ENCODE results near the gene LANCL2. TPM values are rescaled to one million over a fixed set of nuclear protein-coding genes. Genes with fewer than 3 reads are reported as not detected.
"Not testable (repeated sequence)": the region's sequence is repeated elsewhere in the genome, so short reads cannot be mapped to it uniquely, and the experiment has no call there.

The LANCL2 gene
- total and polyA plus RNA-seq, 2 experiments from 2014 or later, result 11.7 to 13.8 TPM

GRCh38 chr7:55387062-55387965 is 22.2 kb downstream of the LANCL2 start:
- no peak for TF ChIP-seq EZH2 (IDR thresholded peaks at IDR 0.05; ENCODE audit: insufficient read depth, poor library complexity, severe bottlenecking)
- TF ChIP-seq EZH2phosphoT487 (IDR thresholded peaks at IDR 0.05; ENCODE audit: insufficient read depth, low read depth), result no peak
- H3K9me3 ChIP-seq (ENCODE audit: low read depth), result no peaks in the 10 kb centered on the region
- no peaks in the 10 kb centered on the region for H3K4me1 ChIP-seq (ENCODE audit: insufficient read depth)
- no peaks in the 10 kb centered on the region for H4K20me1 ChIP-seq (ENCODE audit: insufficient read depth)
- no peak overlapping the region for H3K27ac ChIP-seq
- 0 out of 2 replicates have a peak, but pooled peaks cover 10% of the 10 kb centered on the region for H3K79me2 ChIP-seq (ENCODE audit: insufficient read depth)
- no peak for DNase-seq
- H3K9me2 ChIP-seq (ENCODE audit: insufficient read depth), result no peaks in the 10 kb centered on the region
- no peaks in the 10 kb centered on the region for H3F3A ChIP-seq (ENCODE audit: insufficient read depth)
- no peaks in the 10 kb centered on the region for H3K27me3 ChIP-seq (replicated peaks; ENCODE audit: insufficient read depth)
- H3K4me2 ChIP-seq (ENCODE audit: unreplicated experiment), result no peak overlapping the region
- H3K9ac ChIP-seq, result no peak overlapping the region
- H3K4me3 ChIP-seq, result no peak overlapping the region
- in situ Hi-C loops (cut with MboI), result no loop called here
- no peaks in the 10 kb centered on the region for H3K36me3 ChIP-seq (ENCODE audit: low read depth)
- WGBS, 2 experiments (ENCODE audit: low coverage in 1 of 2, low lambda C conversion rate in 2 of 2, missing lambda C conversion rate in 2 of 2), result 88 to 89% methylated on average over 7 of the region's 7 CpGs
- H2AFZ ChIP-seq, result no peak overlapping the region

- H3K36me3 ChIP-seq (ENCODE audit: low read depth), result no peaks in the 10 kb centered on the region; the same call in 1 of the 2 replicates
- no peaks in the 10 kb centered on the region for H3F3A ChIP-seq (ENCODE audit: insufficient read depth)
- H3K27me3 ChIP-seq (replicated peaks; ENCODE audit: insufficient read depth), result no peaks in the 10 kb centered on the region
- WGBS, 2 experiments (ENCODE audit: low coverage in 1 of 2, low lambda C conversion rate in 2 of 2, missing lambda C conversion rate in 2 of 2), result 88 to 97% methylated on average over 9 to 10 of the region's 11 CpGs
- H4K20me1 ChIP-seq (ENCODE audit: insufficient read depth), result no peaks in the 10 kb centered on the region
- no peaks in the 10 kb centered on the region for H3K79me2 ChIP-seq (ENCODE audit: insufficient read depth)
- H3K4me2 ChIP-seq (ENCODE audit: unreplicated experiment), result no peak overlapping the region
- in situ Hi-C loops (cut with MboI), result no loop called here
- no peak overlapping the region for H2AFZ ChIP-seq
- 0 out of 2 replicates have a peak, but pooled peaks cover 5% of the 10 kb centered on the region for H3K4me1 ChIP-seq (ENCODE audit: insufficient read depth)
- H3K4me3 ChIP-seq, result no peak overlapping the region
- no peak for TF ChIP-seq EZH2 (IDR thresholded peaks at IDR 0.05; ENCODE audit: insufficient read depth, poor library complexity, severe bottlenecking)
- no peak for TF ChIP-seq EZH2phosphoT487 (IDR thresholded peaks at IDR 0.05; ENCODE audit: insufficient read depth, low read depth)
- no peak for DNase-seq
- no peak overlapping the region for H3K27ac ChIP-seq
- H3K9me3 ChIP-seq (ENCODE audit: low read depth), result no peaks in the 10 kb centered on the region
- no peak overlapping the region for H3K9ac ChIP-seq
- H3K9me2 ChIP-seq (ENCODE audit: insufficient read depth), result no peaks in the 10 kb centered on the region
These were observed 31.2 kb downstream of the LANCL2 start for GRCh38 chr7:55396233-55396785.

GRCh38 chr7:55397617-55398016 is 32.5 kb downstream of the LANCL2 start:
- Histone ChIP-seq H3K4me3 (no peak overlapping the region), H3K9ac (no peak overlapping the region), H3K4me1 (ENCODE audit: insufficient read depth) (0 out of 2 replicates have a peak, but pooled peaks cover 5% of the 10 kb centered on the region), H3K9me2 (ENCODE audit: insufficient read depth) (no peaks in the 10 kb centered on the region), H3K79me2 (ENCODE audit: insufficient read depth) (no peaks in the 10 kb centered on the region), H3K36me3 (ENCODE audit: low read depth) (no peaks in the 10 kb centered on the region; the same call in 1 of the 2 replicates), H3K27ac (no peak overlapping the region), H3K4me2 (ENCODE audit: unreplicated experiment) (no peak overlapping the region), H3F3A (ENCODE audit: insufficient read depth) (no peaks in the 10 kb centered on the region), H4K20me1 (ENCODE audit: insufficient read depth) (no peaks in the 10 kb centered on the region), H3K27me3 (replicated peaks; ENCODE audit: insufficient read depth) (no peaks in the 10 kb centered on the region), H2AFZ (no peak overlapping the region), H3K9me3 (ENCODE audit: low read depth) (no peaks in the 10 kb centered on the region)
- in situ Hi-C loops (cut with MboI), result no loop called here
- DNase-seq, result no peak
- no peak for TF ChIP-seq EZH2 (IDR thresholded peaks at IDR 0.05; ENCODE audit: insufficient read depth, poor library complexity, severe bottlenecking)
- WGBS, 2 experiments (ENCODE audit: low coverage in 1 of 2, low lambda C conversion rate in 2 of 2, missing lambda C conversion rate in 2 of 2), result 94 to 97% methylated on average over 3 of the region's 3 CpGs

DNA sequence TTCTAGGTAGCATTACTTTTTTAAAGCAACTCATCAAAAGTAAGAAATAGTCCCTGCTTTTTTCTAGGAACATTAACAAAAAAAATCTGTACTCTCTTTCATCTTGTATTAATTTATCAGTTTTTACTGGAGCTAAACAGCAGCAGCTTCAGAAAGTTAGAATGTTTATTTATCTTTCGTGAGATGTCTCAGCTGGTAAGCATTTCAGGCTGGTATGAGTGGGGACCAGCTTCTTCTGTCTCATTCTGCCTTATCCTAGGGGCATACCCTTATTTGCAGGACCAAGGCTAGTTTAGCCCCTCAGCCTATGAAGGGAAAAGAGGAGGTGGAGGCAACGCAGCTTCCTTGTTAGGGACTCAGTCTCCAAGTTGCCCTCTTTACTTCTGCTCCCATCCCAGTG is 35.1 kb downstream of the LANCL2 start:
- no peak for TF ChIP-seq EZH2 (IDR thresholded peaks at IDR 0.05; ENCODE audit: insufficient read depth, poor library complexity, severe bottlenecking)
- no peak overlapping the region for H3K9ac ChIP-seq
- no peaks in the 10 kb centered on the region for H3K9me3 ChIP-seq (ENCODE audit: low read depth)
- 0 out of 2 replicates have a peak, but pooled peaks cover 5% of the 10 kb centered on the region for H3K4me1 ChIP-seq (ENCODE audit: insufficient read depth)
- H3F3A ChIP-seq (ENCODE audit: insufficient read depth), result no peaks in the 10 kb centered on the region
- H2AFZ ChIP-seq, result no peak overlapping the region
- no peaks in the 10 kb centered on the region for H4K20me1 ChIP-seq (ENCODE audit: insufficient read depth)
- peak; percentile 14 for DNase-seq
- H3K4me3 ChIP-seq, result no peak overlapping the region
- no peaks in the 10 kb centered on the region for H3K79me2 ChIP-seq (ENCODE audit: insufficient read depth)
- no peak overlapping the region for H3K4me2 ChIP-seq (ENCODE audit: unreplicated experiment)
- no peaks in the 10 kb centered on the region for H3K9me2 ChIP-seq (ENCODE audit: insufficient read depth)
- no peaks in the 10 kb centered on the region for H3K27me3 ChIP-seq (replicated peaks; ENCODE audit: insufficient read depth)
- 79 to 97% methylated on average over 2 of the region's 2 CpGs for WGBS, 2 experiments (ENCODE audit: low coverage in 1 of 2, low lambda C conversion rate in 2 of 2, missing lambda C conversion rate in 2 of 2)
- no peak overlapping the region for H3K27ac ChIP-seq
- in situ Hi-C loops (cut with MboI), result no loop called here
- H3K36me3 ChIP-seq (ENCODE audit: low read depth), result no peaks in the 10 kb centered on the region

DNA sequence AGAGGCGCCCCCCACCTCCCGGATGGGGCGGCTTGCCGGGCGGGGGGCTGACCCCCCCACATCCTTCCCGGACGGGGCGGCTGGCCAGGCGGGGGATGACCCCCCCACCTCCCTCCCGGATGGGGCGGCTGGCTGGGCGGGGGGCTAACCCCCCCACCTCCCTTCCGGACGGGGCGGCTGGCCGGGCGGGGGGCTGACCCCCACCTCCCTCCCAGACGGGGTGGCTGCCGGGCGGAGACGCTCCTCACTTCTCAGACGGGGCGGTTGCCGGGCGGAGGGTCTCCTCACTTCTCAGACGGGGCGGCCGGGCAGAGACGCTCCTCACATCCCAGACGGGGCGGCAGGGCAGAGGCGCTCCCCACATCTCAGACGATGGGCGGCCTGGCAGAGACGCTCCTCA is 37.4 kb downstream of the LANCL2 start:
- DNase-seq; H3K27me3 ChIP-seq (replicated peaks; ENCODE audit: insufficient read depth); H3K9me3 ChIP-seq (ENCODE audit: low read depth); H3K4me1 ChIP-seq (ENCODE audit: insufficient read depth); H3K27ac ChIP-seq; H3K9ac ChIP-seq; H3K9me2 ChIP-seq (ENCODE audit: insufficient read depth); H3K4me2 ChIP-seq (ENCODE audit: unreplicated experiment); in situ Hi-C loops (cut with MboI); H4K20me1 ChIP-seq (ENCODE audit: insufficient read depth); H3K4me3 ChIP-seq; H3F3A ChIP-seq (ENCODE audit: insufficient read depth); H3K79me2 ChIP-seq (ENCODE audit: insufficient read depth); H3K36me3 ChIP-seq (ENCODE audit: low read depth); H2AFZ ChIP-seq: not testable (repeated sequence)
- 98% methylated on average over 26 of the region's 35 CpGs; no CpG with 5 or more reads in 1 of the 2 experiments for WGBS, 2 experiments (ENCODE audit: low coverage in 1 of 2, low lambda C conversion rate in 2 of 2, missing lambda C conversion rate in 2 of 2)

All from GM23248 (cell line).